HCT116 (cell line): Measurements from ENCODE around the gene ACSL6. TPM values are rescaled to one million over a fixed set of nuclear protein-coding genes. Genes with fewer than 3 reads are reported as not detected.

Experiments used
- ATAC-seq: fragments of 200-7000 bp; cut with Tn5 transposase; 2 replicates; pipeline ENCODE4 v1.9.1; 2020; ENCODE audit warnings: mild to moderate bottlenecking, moderate library complexity
- BruUV-seq: library from RNA; stranded (reverse); fragments of 400-500 nt; replicated peaks from 2 replicates; lab custom pipeline; 2021; lab: Mats Ljungman, UMichigan
- CTCF ChIA-PET: fragments of 300-600 bp; sonication (Branson Sonifier 250); formaldehyde crosslinking; loops from one replicate; lab custom pipeline; 2021; ENCODE audit warnings: antibody characterized with exemption; lab: Charles Lee
- POLR2A ChIA-PET: fragments of 300-600, 350-600 bp; sonication (Branson Sonifier 250); formaldehyde crosslinking; loops from one replicate; lab custom pipeline; 2021; ENCODE audit warnings: antibody characterized with exemption; lab: Charles Lee
- RAD21 ChIA-PET, 2 experiments: fragments of 300-600 bp; sonication (Branson Sonifier 250); formaldehyde crosslinking; loops; one replicate each; lab custom pipeline; 2023; ENCODE audit warnings: low total read pairs in 2 of 2; ENCODE audit not compliant: uncharacterized antibody in 2 of 2, unreplicated experiment in 2 of 2, low non-redundant PET in 1 of 2; lab: Charles Lee
- DNase-seq: peaks from one replicate; pipeline ENCODE4 v3.0.0-alpha.2; 2010; ENCODE audit warnings: low read depth, low spot score
- H2AFZ ChIP-seq: fragments of 200-600 bp; shearing (Covaris generic), sonication (generic); 2 replicates; pipeline ENCODE4 v1.6.1; 2017; ENCODE audit warnings: low read depth, mixed run types, mixed read lengths, antibody characterized with exemption, low read length; ENCODE audit not compliant: poor library complexity, severe bottlenecking
- H3K27ac ChIP-seq: 2 replicates; pipeline ENCODE4 v1.5.1; 2012; ENCODE audit warnings: low read depth, low read length
- H3K27me3 ChIP-seq: fragments of 200-600 bp; sonication (generic); 2 replicates; pipeline ENCODE4 v1.6.1; 2016; ENCODE audit warnings: mixed run types, low read length, mixed read lengths; ENCODE audit not compliant: insufficient read depth
- H3K36me3 ChIP-seq, 2 experiments: fragments of 200-500 bp in 1 of 2; fragments of 200-600 bp in 1 of 2; sonication (Bioruptor generic) in 1 of 2; sonication (generic) in 1 of 2; 2 replicates each; pipeline versions ENCODE4 v1.5.1 to v1.6.1; 2014 to 2016; ENCODE audit warnings: low read length in 2 of 2, inconsistent platforms in 1 of 2, mixed read lengths in 1 of 2, mixed run types in 1 of 2; ENCODE audit not compliant: insufficient read depth in 2 of 2, control insufficient read depth in 1 of 2
- H3K4me1 ChIP-seq, 2 experiments: fragments of 200-600 bp in 1 of 2; sonication (generic) in 1 of 2; 2 replicates each; pipeline versions ENCODE4 v1.5.1 to v1.6.1; 2012 to 2017; ENCODE audit warnings: low read length in 2 of 2, inconsistent platforms in 1 of 2, mild to moderate bottlenecking in 1 of 2, mixed read lengths in 1 of 2, mixed run types in 1 of 2, moderate library complexity in 1 of 2; ENCODE audit not compliant: insufficient read depth in 2 of 2, control insufficient read depth in 1 of 2
- H3K4me2 ChIP-seq: fragments of 200-600 bp; sonication (generic); 2 replicates; pipeline ENCODE4 v1.6.1; 2017; ENCODE audit warnings: mixed run types, low read length, mixed read lengths
- H3K4me3 ChIP-seq, 2 experiments: fragments of 200-600 bp in 1 of 2; sonication (generic) in 1 of 2; replicated peaks in 1 of 2; 2 replicates each; pipeline ENCODE4 v1.5.1; 2011 to 2016; ENCODE audit warnings: low read length in 2 of 2, control low read depth in 1 of 2, low read depth in 1 of 2, mild to moderate bottlenecking in 1 of 2, mixed read lengths in 1 of 2, mixed run types in 1 of 2
- H3K79me2 ChIP-seq: fragments of 200-600 bp; sonication (generic); 2 replicates; pipeline ENCODE4 v1.6.1; 2017; ENCODE audit warnings: mild to moderate bottlenecking, mixed run types, low read length, moderate library complexity, mixed read lengths; ENCODE audit not compliant: insufficient read depth
- H3K9ac ChIP-seq: fragments of 200-600 bp; sonication (generic); 2 replicates; pipeline ENCODE4 v1.6.1; 2016; ENCODE audit warnings: low read length, mixed read lengths
- H3K9me2 ChIP-seq: fragments of 200-600 bp; sonication (generic), shearing (Covaris generic); 2 replicates; pipeline ENCODE4 v1.6.1; 2017; ENCODE audit warnings: mixed run types, mild to moderate bottlenecking, moderate library complexity; ENCODE audit not compliant: insufficient read depth
- H3K9me3 ChIP-seq, 2 experiments: fragments of 200-500 bp in 1 of 2; fragments of 200-600 bp in 1 of 2; sonication (Bioruptor generic) in 1 of 2; sonication (generic) in 1 of 2; 2 replicates each; pipeline ENCODE4 v1.6.1; 2014 to 2017; ENCODE audit warnings: low read length in 2 of 2, mixed read lengths in 2 of 2, inconsistent platforms in 1 of 2, low read depth in 1 of 2, mild to moderate bottlenecking in 1 of 2, mixed run types in 1 of 2, moderate library complexity in 1 of 2; ENCODE audit not compliant: control insufficient read depth in 1 of 2, insufficient read depth in 1 of 2
- H4K20me1 ChIP-seq: fragments of 200-600 bp; sonication (generic), shearing (Covaris generic); 2 replicates; pipeline ENCODE4 v1.6.1; 2017; ENCODE audit warnings: mixed run types, mild to moderate bottlenecking, moderate library complexity; ENCODE audit not compliant: insufficient read depth
- POLR2AphosphoS5 ChIP-seq: IDR thresholded peaks from 2 replicates; pipeline ENCODE4 v1.6.1; 2011; ENCODE audit warnings: mild to moderate bottlenecking, low read depth, low read length, moderate library complexity
- YY1 ChIP-seq: IDR thresholded peaks from 2 replicates; pipeline ENCODE4 v1.6.1; 2011; ENCODE audit warnings: low read length, low read depth, moderate library complexity, mild to moderate bottlenecking; ENCODE audit not compliant: insufficient replicate concordance; ENCODE audit errors: extremely low read depth
- ZNF274 ChIP-seq: fragments of 200-500 bp; sonication (Bioruptor generic); IDR thresholded peaks from 2 replicates; pipeline ENCODE4 v1.6.1; 2014; ENCODE audit warnings: mild to moderate bottlenecking, low read depth, low read length, inconsistent platforms
- intact Hi-C: fragments of 100-400 bp; cut with micrococcal nuclease; formaldehyde crosslinking; loops from 2 replicates; pipeline ENCODE4 v1.10.0; 2022
- total RNA-seq: library from RNA; stranded (reverse); gene quantifications from one replicate; pipeline ENCODE4 v1.2.1, GENCODE V29; 2021; ENCODE audit not compliant: unreplicated experiment

Gene ACSL6
- total RNA-seq, 1 experiment from 2014 or later, result 2.3 TPM

- H3K9ac ChIP-seq, result no peak overlapping the region
- no peak overlapping the region for H3K27ac ChIP-seq
- ChIA-PET POLR2A (no interaction called here), CTCF (interaction anchor here (1.2 kb wide), 1 partner anchor 10 kb away, joined by 3 read pairs; no protein-coding TSS in a partner anchor), RAD21 (no interaction called here)
- no peaks in the 10 kb centered on the region for H3K79me2 ChIP-seq
- peaks cover 18% of the 10 kb centered on the region; the same call in 1 of the 2 replicates for H3K27me3 ChIP-seq
- H3K4me2 ChIP-seq, result no peak overlapping the region
- no TSS peak for BruUV-seq
- intact Hi-C loops, result no loop called here
- ATAC-seq (no peak), DNase-seq (no peak)
- no peaks in the 10 kb centered on the region; a peak in 1 of 4 replicates for H3K4me1 ChIP-seq
- no peak for TF ChIP-seq POLR2AphosphoS5
- H3K36me3 ChIP-seq, result no peaks in the 10 kb centered on the region
- no peaks in the 10 kb centered on the region for H3K9me3 ChIP-seq
- no peak overlapping the region for H2AFZ ChIP-seq
- no peaks in the 10 kb centered on the region for H3K9me2 ChIP-seq
- H3K4me3 ChIP-seq, result no peak overlapping the region
- H4K20me1 ChIP-seq, result no peaks in the 10 kb centered on the region
These were observed 5.9 kb upstream of the ACSL6 start for GRCh38 chr5:132017316-132017715.

GRCh38 chr5:132016721-132017250 lies 5.3 kb upstream of the ACSL6 start:
- no peak for DNase-seq
- intact Hi-C loops, result no loop called here
- Histone ChIP-seq H3K9me3 (no peaks in the 10 kb centered on the region), H3K9me2 (no peaks in the 10 kb centered on the region), H3K27ac (no peak overlapping the region), H2AFZ (no peak overlapping the region), H3K36me3 (no peaks in the 10 kb centered on the region), H3K4me1 (peaks cover 0 to 4% of the 10 kb centered on the region in 2 experiments; a peak in 1 of 4 replicates), H3K9ac (no peak overlapping the region), H3K79me2 (no peaks in the 10 kb centered on the region), H3K27me3 (peaks cover 18% of the 10 kb centered on the region; the same call in 1 of the 2 replicates), H3K4me2 (no peak overlapping the region), H3K4me3 (no peak overlapping the region), H4K20me1 (no peaks in the 10 kb centered on the region)
- CTCF ChIA-PET, result no interaction called here
- ATAC-seq, result no peak
- BruUV-seq, result no TSS peak
- POLR2A ChIA-PET, result no interaction called here
- RAD21 ChIA-PET, result no interaction called here
- TF ChIP-seq ZNF274, result no peak
- TF ChIP-seq YY1, result no peak
